ENCODE results near the gene GRID2.

The GRID2 gene

GRCh38 chr4:93127489-93127888 is 823.7 kb downstream of the GRID2 start:
- DNase-seq, result no peak

GRCh38 chr4:93132631-93133030 is 828.9 kb downstream of the GRID2 start:
- DNase-seq, result no peak

GRCh38 chr4:93139118-93139517 is 835.4 kb downstream of the GRID2 start:
- no peak for DNase-seq

- no peak for DNase-seq
Measured at GRCh38 chr4:93143902-93144301, 840.1 kb downstream of the GRID2 start.

GRCh38 chr4:93144644-93145043 is 840.9 kb downstream of the GRID2 start:
- no peak for DNase-seq

- DNase-seq, result no peak
Measured at GRCh38 chr4:93147524-93148212, 843.9 kb downstream of the GRID2 start.

GRCh38 chr4:93152491-93152890 is 848.7 kb downstream of the GRID2 start:
- DNase-seq, result peak in 1 of 2 experiments; percentile 2

GRCh38 chr4:93157986-93158385 is 854.2 kb downstream of the GRID2 start:
- DNase-seq, result peak in 1 of 2 experiments; percentile 41

GRCh38 chr4:93168053-93168452 is 864.3 kb downstream of the GRID2 start:
- no peak for DNase-seq

GRCh38 chr4:93169966-93170365 is 866.2 kb downstream of the GRID2 start:
- no peak for DNase-seq

GRCh38 chr4:93174598-93174997 is 870.8 kb downstream of the GRID2 start:
- DNase-seq, result no peak

GRCh38 chr4:93178279-93178678 is 874.5 kb downstream of the GRID2 start:
- no peak for DNase-seq

- DNase-seq, result no peak
Measured at GRCh38 chr4:93179044-93179443, 875.3 kb downstream of the GRID2 start.

- no peak for DNase-seq
Measured at GRCh38 chr4:93182722-93183121, 879.0 kb downstream of the GRID2 start.

GRCh38 chr4:93183576-93183975 is 879.8 kb downstream of the GRID2 start:
- no peak for DNase-seq

- peak in 1 of 2 experiments; percentile 2 for DNase-seq
Measured at GRCh38 chr4:93184053-93184452, 880.3 kb downstream of the GRID2 start.

- no peak for DNase-seq
Measured at GRCh38 chr4:93186846-93187245, 883.1 kb downstream of the GRID2 start.

GRCh38 chr4:93187466-93187865 is 883.7 kb downstream of the GRID2 start:
- no peak for DNase-seq

GRCh38 chr4:93187892-93188291 is 884.1 kb downstream of the GRID2 start:
- DNase-seq, result no peak

GRCh38 chr4:93199492-93199891 is 895.7 kb downstream of the GRID2 start:
- DNase-seq, result peak; percentile 6 to 62

- no peak for DNase-seq
Measured at GRCh38 chr4:93201471-93202096, 897.8 kb downstream of the GRID2 start.

GRCh38 chr4:93203708-93204107 is 899.9 kb downstream of the GRID2 start:
- DNase-seq, result no peak

- DNase-seq, result no peak
Measured at GRCh38 chr4:93212250-93212649, 908.5 kb downstream of the GRID2 start.

GRCh38 chr4:93216646-93217045 is 912.9 kb downstream of the GRID2 start:
- DNase-seq, result no peak

GRCh38 chr4:93217431-93217830 is 913.7 kb downstream of the GRID2 start:
- no peak for DNase-seq

Measured in NCI-H526 (cell line).